Measurements from ENCODE around the gene CADM1. TPM values are rescaled to one million over a fixed set of nuclear protein-coding genes. Genes with fewer than 3 reads are reported as not detected.

Gene CADM1
- total RNA-seq, 1 donor from 2014 or later: 41.7 TPM

DNA sequence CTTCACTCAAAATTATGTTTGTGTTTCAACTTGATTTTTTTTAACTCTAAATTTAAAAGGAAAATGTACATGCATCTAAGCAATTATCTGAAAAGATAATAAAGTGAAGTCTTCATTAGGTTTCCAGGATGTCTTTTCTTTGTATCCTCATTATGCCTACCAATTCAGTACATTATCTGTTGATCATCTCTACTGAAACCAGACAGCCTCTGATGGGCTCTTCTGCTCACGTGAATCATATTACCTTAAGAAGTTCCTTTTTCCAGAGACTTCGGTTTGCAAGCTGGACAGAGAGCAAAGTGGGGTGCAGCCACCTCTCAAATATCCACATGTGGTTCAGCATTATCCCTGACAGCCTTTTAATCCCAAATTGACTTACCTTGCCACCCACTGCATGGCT is 158.4 kb downstream of the CADM1 start:
- TF ChIP-seq, protein P1, sequence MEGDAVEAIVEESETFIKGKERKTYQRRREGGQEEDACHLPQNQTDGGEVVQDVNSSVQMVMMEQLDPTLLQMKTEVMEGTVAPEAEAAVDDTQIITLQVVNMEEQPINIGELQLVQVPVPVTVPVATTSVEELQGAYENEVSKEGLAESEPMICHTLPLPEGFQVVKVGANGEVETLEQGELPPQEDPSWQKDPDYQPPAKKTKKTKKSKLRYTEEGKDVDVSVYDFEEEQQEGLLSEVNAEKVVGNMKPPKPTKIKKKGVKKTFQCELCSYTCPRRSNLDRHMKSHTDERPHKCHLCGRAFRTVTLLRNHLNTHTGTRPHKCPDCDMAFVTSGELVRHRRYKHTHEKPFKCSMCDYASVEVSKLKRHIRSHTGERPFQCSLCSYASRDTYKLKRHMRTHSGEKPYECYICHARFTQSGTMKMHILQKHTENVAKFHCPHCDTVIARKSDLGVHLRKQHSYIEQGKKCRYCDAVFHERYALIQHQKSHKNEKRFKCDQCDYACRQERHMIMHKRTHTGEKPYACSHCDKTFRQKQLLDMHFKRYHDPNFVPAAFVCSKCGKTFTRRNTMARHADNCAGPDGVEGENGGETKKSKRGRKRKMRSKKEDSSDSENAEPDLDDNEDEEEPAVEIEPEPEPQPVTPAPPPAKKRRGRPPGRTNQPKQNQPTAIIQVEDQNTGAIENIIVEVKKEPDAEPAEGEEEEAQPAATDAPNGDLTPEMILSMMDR (IDR thresholded peaks at IDR 0.05; ENCODE audit: insufficient read depth, low read length, poor library complexity, severe bottlenecking): no peak
- Histone ChIP-seq H3K4me3 (ENCODE audit: low read depth, low read length) (no peak overlapping the region), H3K27me3 (ENCODE audit: control insufficient read depth, insufficient read depth, low read length) (no peaks in the 10 kb centered on the region), H3K36me3 (ENCODE audit: control insufficient read depth, insufficient read depth, low read length) (no peaks in the 10 kb centered on the region)
- no peak for DNase-seq (ENCODE audit: low read depth)

DNA sequence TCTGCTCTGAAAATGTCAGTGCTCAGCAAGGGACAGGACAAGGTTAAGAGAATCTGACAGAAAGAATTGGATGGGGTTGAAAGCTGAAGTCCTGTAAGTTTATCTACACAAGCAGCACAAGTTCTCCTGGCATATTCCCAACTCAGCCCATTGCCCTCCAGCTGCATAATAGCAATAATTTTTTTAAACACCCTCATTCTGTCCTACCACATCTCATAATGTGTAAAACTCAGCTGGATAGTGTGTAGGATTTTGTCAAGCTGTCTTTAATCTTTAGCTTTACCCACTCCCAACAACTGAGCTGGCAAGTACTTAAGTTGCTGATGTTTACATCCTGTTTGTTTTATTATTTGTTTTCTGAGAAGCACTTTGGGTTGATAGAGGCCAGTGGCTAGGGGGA is 158.9 kb downstream of the CADM1 start:
- DNase-seq (ENCODE audit: low read depth): no peak
- TF ChIP-seq, protein P1 (IDR thresholded peaks at IDR 0.05; ENCODE audit: insufficient read depth, low read length, poor library complexity, severe bottlenecking): no peak
- no peak overlapping the region for H3K4me3 ChIP-seq (ENCODE audit: low read depth, low read length)
- no peaks in the 10 kb centered on the region for H3K27me3 ChIP-seq (ENCODE audit: control insufficient read depth, insufficient read depth, low read length)
- H3K36me3 ChIP-seq (ENCODE audit: control insufficient read depth, insufficient read depth, low read length): no peaks in the 10 kb centered on the region

DNA sequence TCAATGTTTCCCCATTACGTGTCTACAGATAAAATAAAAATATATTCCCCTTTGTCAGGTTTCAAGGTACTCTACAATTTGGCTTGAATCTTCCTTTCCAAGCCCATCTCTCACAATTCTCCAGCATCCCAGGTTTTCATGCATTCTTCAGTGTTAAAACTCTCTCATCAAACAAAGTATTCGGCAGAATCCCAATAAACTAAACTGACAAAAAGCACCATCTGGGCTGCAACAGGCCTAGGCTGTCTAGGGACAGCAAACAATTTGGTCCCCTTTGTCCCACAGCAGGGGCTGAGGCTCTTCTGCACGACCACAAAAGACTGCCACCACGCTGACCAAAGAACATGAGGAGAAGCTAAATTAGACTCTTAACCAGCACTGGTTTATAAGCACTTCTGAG is 159.4 kb downstream of the CADM1 start:
- no peaks in the 10 kb centered on the region for H3K36me3 ChIP-seq (ENCODE audit: control insufficient read depth, insufficient read depth, low read length)
- no peak for DNase-seq (ENCODE audit: low read depth)
- TF ChIP-seq, protein P1 (IDR thresholded peaks at IDR 0.05; ENCODE audit: insufficient read depth, low read length, poor library complexity, severe bottlenecking): no peak
- H3K4me3 ChIP-seq (ENCODE audit: low read depth, low read length): no peak overlapping the region
- H3K27me3 ChIP-seq (ENCODE audit: control insufficient read depth, insufficient read depth, low read length): no peaks in the 10 kb centered on the region

DNA sequence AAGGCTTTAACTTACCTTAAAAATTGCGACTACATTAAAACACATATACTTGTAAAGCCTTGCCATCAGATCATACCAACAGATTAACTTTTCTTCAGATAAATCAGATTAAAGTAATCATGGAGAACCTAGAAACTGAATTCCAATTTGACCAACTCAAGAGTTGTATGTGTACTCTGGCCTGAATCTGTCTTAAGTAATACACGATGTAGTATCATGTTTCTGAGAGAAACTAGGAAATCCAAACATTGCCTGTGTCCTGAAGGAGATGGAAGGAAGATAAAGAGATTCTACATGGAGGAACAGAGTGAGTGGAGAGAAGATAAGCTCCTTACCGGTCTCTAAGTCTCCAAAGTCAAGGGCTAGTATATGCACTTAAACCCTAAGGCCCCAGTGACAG is 162.1 kb downstream of the CADM1 start:
- TF ChIP-seq, protein P1 (IDR thresholded peaks at IDR 0.05; ENCODE audit: insufficient read depth, low read length, poor library complexity, severe bottlenecking): no peak
- Histone ChIP-seq H3K4me3 (ENCODE audit: low read depth, low read length) (no peak overlapping the region), H3K36me3 (ENCODE audit: control insufficient read depth, insufficient read depth, low read length) (no peaks in the 10 kb centered on the region), H3K27me3 (ENCODE audit: control insufficient read depth, insufficient read depth, low read length) (no peaks in the 10 kb centered on the region)
- no peak for DNase-seq (ENCODE audit: low read depth)

DNA sequence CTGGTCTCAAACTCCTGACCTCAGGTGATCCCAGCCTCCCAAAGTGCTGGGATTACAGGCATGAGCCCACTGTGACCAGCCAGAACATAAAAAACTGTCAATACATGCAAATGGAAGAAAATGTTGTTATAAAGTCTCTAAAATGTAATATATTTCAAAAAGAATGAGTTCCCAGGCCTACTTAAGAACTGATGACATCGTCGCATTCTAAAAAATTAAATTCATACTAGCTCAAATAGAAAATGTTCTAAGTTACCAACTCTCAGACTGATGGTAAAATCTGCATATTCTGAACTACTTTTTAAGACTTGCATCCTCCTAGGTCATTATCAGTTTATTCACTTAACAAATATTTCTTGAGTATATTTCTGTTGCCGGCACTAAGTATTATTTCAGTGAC is 163.3 kb downstream of the CADM1 start:
- TF ChIP-seq, protein P1 (IDR thresholded peaks at IDR 0.05; ENCODE audit: insufficient read depth, low read length, poor library complexity, severe bottlenecking): no peak
- H3K27me3 ChIP-seq (ENCODE audit: control insufficient read depth, insufficient read depth, low read length): no peaks in the 10 kb centered on the region
- no peaks in the 10 kb centered on the region for H3K36me3 ChIP-seq (ENCODE audit: control insufficient read depth, insufficient read depth, low read length)
- no peak overlapping the region for H3K4me3 ChIP-seq (ENCODE audit: low read depth, low read length)
- no peak for DNase-seq (ENCODE audit: low read depth)

DNA sequence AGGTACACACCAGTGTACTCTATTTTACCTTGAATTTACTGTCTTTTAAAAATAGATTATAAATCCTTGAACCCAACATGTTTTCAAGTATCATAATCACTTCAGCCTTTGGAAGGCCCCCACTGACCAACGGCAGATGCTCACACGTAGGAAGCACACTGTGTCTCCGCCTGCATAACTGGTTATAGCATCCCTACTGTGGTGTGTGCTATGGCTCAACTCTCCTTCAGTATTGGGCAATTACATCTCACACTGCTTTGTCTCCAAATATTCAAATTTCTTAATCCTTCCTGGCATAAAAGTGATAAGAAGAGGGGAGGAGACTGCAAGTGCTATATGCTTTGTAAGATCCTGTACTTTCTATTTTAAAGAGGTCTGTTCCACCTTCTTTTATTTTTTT is 165.7 kb downstream of the CADM1 start:
- TF ChIP-seq, protein P1 (IDR thresholded peaks at IDR 0.05; ENCODE audit: insufficient read depth, low read length, poor library complexity, severe bottlenecking): no peak
- no peak overlapping the region for H3K4me3 ChIP-seq (ENCODE audit: low read depth, low read length)
- H3K36me3 ChIP-seq (ENCODE audit: control insufficient read depth, insufficient read depth, low read length): no peaks in the 10 kb centered on the region
- DNase-seq (ENCODE audit: low read depth): no peak
- no peaks in the 10 kb centered on the region for H3K27me3 ChIP-seq (ENCODE audit: control insufficient read depth, insufficient read depth, low read length)
